ENCODE data around the gene SPATA3. TPM values are rescaled to one million over a fixed set of nuclear protein-coding genes. Genes with fewer than 3 reads are reported as not detected.

SPATA3 gene
- total RNA-seq, 2 donors from 2014 or later, result not detected

DNA sequence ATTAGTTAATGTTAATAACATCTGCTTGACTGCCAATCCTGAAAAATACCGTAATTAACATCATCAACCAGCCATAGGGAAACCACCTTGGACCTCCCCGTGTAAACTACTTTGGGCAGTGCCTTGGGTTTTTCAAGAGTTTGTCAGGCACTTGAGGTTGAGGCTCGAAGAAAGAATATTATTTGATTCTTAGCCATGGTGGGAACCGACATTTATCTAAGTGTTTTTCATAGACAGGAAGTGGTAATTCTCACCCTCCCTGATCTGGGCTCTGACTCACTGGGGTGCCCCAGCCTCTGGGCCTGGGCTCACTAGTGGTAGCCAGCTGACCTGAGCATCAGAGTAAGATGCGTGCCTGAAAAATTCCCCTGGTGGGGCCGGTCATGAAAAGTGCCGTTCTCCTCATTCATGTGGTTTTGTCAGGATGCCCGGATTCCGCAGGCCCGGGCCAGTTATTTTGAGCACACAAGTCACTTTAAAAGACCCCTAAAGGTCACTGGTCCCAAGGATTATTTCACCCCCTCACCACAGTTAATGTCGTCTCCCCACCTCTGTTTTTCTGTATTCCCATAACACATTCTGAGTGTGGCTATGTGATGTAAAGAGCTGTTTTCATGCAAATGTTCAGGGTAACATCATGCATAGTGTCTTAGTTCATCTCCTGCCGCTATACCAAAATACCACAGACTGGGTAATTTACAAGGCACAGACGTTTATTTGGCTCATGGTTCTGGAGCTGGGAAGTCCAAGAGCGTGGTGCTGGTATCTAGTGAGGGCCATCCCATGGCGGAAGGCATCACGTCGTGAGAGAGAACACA lies 21.6 kb upstream of the SPATA3 start:
- Histone ChIP-seq H3K27me3 (ENCODE audit: control insufficient read depth, insufficient read depth, low read length, poor library complexity, severe bottlenecking) (no peaks in the 10 kb centered on the region), H3K9ac (ENCODE audit: extremely low read depth, low read length, poor library complexity, severe bottlenecking) (no peak overlapping the region), H3K27ac (ENCODE audit: low read depth, low read length) (no peak overlapping the region), H3K9me3 (ENCODE audit: control insufficient read depth, low read length) (no peaks in the 10 kb centered on the region), H3K4me3 (ENCODE audit: low read length) (no peak overlapping the region), H3K36me3 (ENCODE audit: control insufficient read depth, insufficient read depth, low read length) (no peaks in the 10 kb centered on the region), H3K4me1 (ENCODE audit: control insufficient read depth, insufficient read depth, low read length) (peaks cover 6% of the 10 kb centered on the region)
- Mint-ChIP-seq H3K27me3 (ENCODE audit: insufficient read depth) (no peaks in the 10 kb centered on the region), H3K27ac (no peak overlapping the region), H3K4me3 (no peak overlapping the region), H3K36me3 (ENCODE audit: low read depth) (no peaks in the 10 kb centered on the region), H3K9me3 (peaks cover 6% of the 10 kb centered on the region), H3K4me1 (peaks cover 13% of the 10 kb centered on the region)
- TF ChIP-seq, protein P1, sequence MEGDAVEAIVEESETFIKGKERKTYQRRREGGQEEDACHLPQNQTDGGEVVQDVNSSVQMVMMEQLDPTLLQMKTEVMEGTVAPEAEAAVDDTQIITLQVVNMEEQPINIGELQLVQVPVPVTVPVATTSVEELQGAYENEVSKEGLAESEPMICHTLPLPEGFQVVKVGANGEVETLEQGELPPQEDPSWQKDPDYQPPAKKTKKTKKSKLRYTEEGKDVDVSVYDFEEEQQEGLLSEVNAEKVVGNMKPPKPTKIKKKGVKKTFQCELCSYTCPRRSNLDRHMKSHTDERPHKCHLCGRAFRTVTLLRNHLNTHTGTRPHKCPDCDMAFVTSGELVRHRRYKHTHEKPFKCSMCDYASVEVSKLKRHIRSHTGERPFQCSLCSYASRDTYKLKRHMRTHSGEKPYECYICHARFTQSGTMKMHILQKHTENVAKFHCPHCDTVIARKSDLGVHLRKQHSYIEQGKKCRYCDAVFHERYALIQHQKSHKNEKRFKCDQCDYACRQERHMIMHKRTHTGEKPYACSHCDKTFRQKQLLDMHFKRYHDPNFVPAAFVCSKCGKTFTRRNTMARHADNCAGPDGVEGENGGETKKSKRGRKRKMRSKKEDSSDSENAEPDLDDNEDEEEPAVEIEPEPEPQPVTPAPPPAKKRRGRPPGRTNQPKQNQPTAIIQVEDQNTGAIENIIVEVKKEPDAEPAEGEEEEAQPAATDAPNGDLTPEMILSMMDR (conservative IDR thresholded peaks at IDR 0.05), result no peak
- 90 to 91% methylated on average over 13 to 17 of the region's 17 CpGs for WGBS, 2 experiments (ENCODE audit: insufficient coverage in 1 of 2, insufficient read length in 1 of 2)
- peak; percentile 38 for DNase-seq

DNA sequence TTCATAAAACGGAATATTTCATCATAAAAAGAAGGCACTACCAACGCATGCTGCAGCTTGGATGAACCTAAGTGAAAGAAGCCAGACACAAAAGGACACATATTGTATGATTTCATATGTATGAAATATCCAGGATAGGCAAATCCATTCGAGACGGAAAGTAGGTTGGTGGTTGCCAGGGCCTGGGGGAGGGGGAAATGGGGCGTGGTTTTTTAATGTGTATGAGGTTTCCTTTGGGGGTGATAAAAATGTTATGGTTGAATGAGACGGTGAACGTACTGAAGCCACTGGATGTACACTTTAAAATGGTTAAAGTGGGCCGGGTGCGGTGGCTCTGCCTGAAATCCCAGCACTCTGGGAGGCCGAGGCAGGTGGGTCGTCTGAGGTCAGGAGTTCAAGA lies 20.0 kb upstream of the SPATA3 start:
- Mint-ChIP-seq H3K4me1 (peaks cover 13% of the 10 kb centered on the region), H3K36me3 (ENCODE audit: low read depth) (no peaks in the 10 kb centered on the region), H3K27me3 (ENCODE audit: insufficient read depth) (no peaks in the 10 kb centered on the region), H3K27ac (no peak overlapping the region), H3K9me3 (peaks cover 6% of the 10 kb centered on the region), H3K4me3 (no peak overlapping the region)
- TF ChIP-seq, protein P1 (conservative IDR thresholded peaks at IDR 0.05), result no peak
- Histone ChIP-seq H3K9ac (ENCODE audit: extremely low read depth, low read length, poor library complexity, severe bottlenecking) (no peak overlapping the region), H3K4me3 (ENCODE audit: low read length) (no peak overlapping the region), H3K27ac (ENCODE audit: low read depth, low read length) (no peak overlapping the region), H3K9me3 (ENCODE audit: control insufficient read depth, low read length) (no peaks in the 10 kb centered on the region), H3K4me1 (ENCODE audit: control insufficient read depth, insufficient read depth, low read length) (peaks cover 6% of the 10 kb centered on the region), H3K36me3 (ENCODE audit: control insufficient read depth, insufficient read depth, low read length) (no peaks in the 10 kb centered on the region), H3K27me3 (ENCODE audit: control insufficient read depth, insufficient read depth, low read length, poor library complexity, severe bottlenecking) (no peaks in the 10 kb centered on the region)
- WGBS, 2 experiments (ENCODE audit: insufficient coverage in 1 of 2, insufficient read length in 1 of 2), result 88 to 92% methylated on average over 10 to 11 of the region's 11 CpGs
- no peak for DNase-seq

DNA sequence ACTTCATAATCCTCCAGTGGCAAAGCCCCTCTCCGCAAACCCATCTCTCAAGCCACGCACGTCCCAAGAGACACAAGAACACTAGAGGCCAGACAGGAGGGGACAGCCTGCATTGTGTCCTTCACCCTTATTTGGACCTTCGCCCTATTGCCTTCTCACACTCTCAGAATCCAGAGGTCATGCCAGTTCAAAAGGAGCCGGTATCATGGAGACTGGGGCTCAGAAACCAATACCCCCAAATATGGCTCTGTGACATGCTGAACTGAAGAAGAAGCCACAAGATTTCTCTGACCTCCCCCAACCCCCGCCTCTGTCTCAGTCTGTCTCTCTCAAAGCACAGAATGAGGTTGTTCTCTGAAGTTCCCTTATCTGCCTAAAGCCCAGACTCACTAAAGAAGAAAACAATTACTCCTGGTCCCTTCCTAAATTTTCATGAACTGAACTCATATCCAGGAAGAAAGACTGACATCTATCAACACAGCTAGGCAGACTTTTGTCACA lies 19.2 kb upstream of the SPATA3 start:
- 81 to 87% methylated on average over 5 to 6 of the region's 6 CpGs for WGBS, 2 experiments (ENCODE audit: insufficient coverage in 1 of 2, insufficient read length in 1 of 2)
- H3K4me3 Mint-ChIP-seq, result no peak overlapping the region
- TF ChIP-seq, protein P1 (conservative IDR thresholded peaks at IDR 0.05), result no peak
- Histone ChIP-seq H3K4me3 (ENCODE audit: low read length) (no peak overlapping the region), H3K36me3 (ENCODE audit: control insufficient read depth, insufficient read depth, low read length) (no peaks in the 10 kb centered on the region), H3K27ac (ENCODE audit: low read depth, low read length) (peak overlapping the region; percentile 4), H3K9me3 (ENCODE audit: control insufficient read depth, low read length) (no peaks in the 10 kb centered on the region), H3K4me1 (ENCODE audit: control insufficient read depth, insufficient read depth, low read length) (peaks cover 6% of the 10 kb centered on the region), H3K27me3 (ENCODE audit: control insufficient read depth, insufficient read depth, low read length, poor library complexity, severe bottlenecking) (no peaks in the 10 kb centered on the region), H3K9ac (ENCODE audit: extremely low read depth, low read length, poor library complexity, severe bottlenecking) (no peak overlapping the region)
- no peaks in the 10 kb centered on the region for H3K27me3 Mint-ChIP-seq (ENCODE audit: insufficient read depth)
- peaks cover 6% of the 10 kb centered on the region for H3K9me3 Mint-ChIP-seq
- H3K4me1 Mint-ChIP-seq, result peaks cover 13% of the 10 kb centered on the region
- no peak overlapping the region for H3K27ac Mint-ChIP-seq
- H3K36me3 Mint-ChIP-seq (ENCODE audit: low read depth), result no peaks in the 10 kb centered on the region
- no peak for DNase-seq

Measured in endodermal cell (in vitro differentiated cells).